IMR-90 (cell line): ENCODE results near the gene PPL. TPM values are rescaled to one million over a fixed set of nuclear protein-coding genes. Genes with fewer than 3 reads are reported as not detected.

ENCODE experiments used
- ATAC-seq: fragments of 200-7000 bp; cut with Tn5 transposase; 2 replicates; pipeline ENCODE4 v1.9.1; 2020; ENCODE audit warnings: low read depth, mild to moderate bottlenecking, moderate library complexity
- BruUV-seq: library from RNA; stranded (reverse); fragments of 400-500 nt; replicated peaks from 2 replicates; lab custom pipeline; 2021; lab: Mats Ljungman, UMichigan
- CTCF ChIA-PET: fragments of 300-600 bp; formaldehyde crosslinking; extraction: SDS; loops from one replicate; lab custom pipeline; 2021; ENCODE audit warnings: antibody characterized with exemption; lab: Yijun Ruan, JAX
- POLR2A ChIA-PET: fragments of 300-600 bp; sonication (Branson Sonifier 250); formaldehyde crosslinking; loops from one replicate; lab custom pipeline; 2022; ENCODE audit warnings: antibody characterized with exemption; ENCODE audit not compliant: unreplicated experiment; lab: Charles Lee
- DNase-seq: peaks from one replicate; pipeline ENCODE4 v3.0.0; 2013
- H2AFZ ChIP-seq: replicated peaks from 2 replicates; pipeline ENCODE3; 2013; ENCODE audit warnings: low read length, mild to moderate bottlenecking; ENCODE audit not compliant: poor library complexity
- H2AK5ac ChIP-seq: 2 replicates; pipeline ENCODE4 v1.6.1; 2013; ENCODE audit warnings: low read depth, low read length, inconsistent platforms
- H2AK9ac ChIP-seq: replicated peaks from 2 replicates; pipeline ENCODE3; 2013; ENCODE audit warnings: mild to moderate bottlenecking, low read depth, low read length, moderate library complexity; ENCODE audit not compliant: poor library complexity
- H2BK120ac ChIP-seq: 2 replicates; pipeline ENCODE4 v1.6.1; 2013; ENCODE audit warnings: low read depth, low read length, inconsistent platforms
- H2BK15ac ChIP-seq: 3 replicates; pipeline ENCODE4 v1.6.1; 2013; ENCODE audit warnings: low read depth, low read length, inconsistent platforms
- H2BK20ac ChIP-seq: 2 replicates; pipeline ENCODE4 v1.6.1; 2013; ENCODE audit warnings: low read depth, mild to moderate bottlenecking, inconsistent platforms, low read length, moderate library complexity
- H2BK5ac ChIP-seq: 2 replicates; pipeline ENCODE4 v1.6.1; 2013; ENCODE audit warnings: mild to moderate bottlenecking, low read depth, low read length, inconsistent platforms; ENCODE audit not compliant: poor library complexity, severe bottlenecking
- H3K14ac ChIP-seq: replicated peaks from 2 replicates; pipeline ENCODE4 v1.6.1; 2013; ENCODE audit warnings: low read depth, low read length, inconsistent platforms
- H3K18ac ChIP-seq: 2 replicates; pipeline ENCODE4 v1.6.1; 2013; ENCODE audit warnings: low read depth, low read length, control low read depth
- H3K23ac ChIP-seq: 2 replicates; pipeline ENCODE4 v1.6.1; 2013; ENCODE audit warnings: low read depth, low read length, inconsistent platforms
- H3K27ac ChIP-seq: 2 replicates; pipeline ENCODE4 v1.5.1; 2013; ENCODE audit warnings: mild to moderate bottlenecking, control low read depth, low read length; ENCODE audit not compliant: insufficient read depth
- H3K27me3 ChIP-seq: 2 replicates; pipeline ENCODE4 v1.6.1; 2013; ENCODE audit warnings: low read length; ENCODE audit not compliant: control insufficient read depth, insufficient read depth
- H3K36me3 ChIP-seq: 2 replicates; pipeline ENCODE4 v1.6.1; 2013; ENCODE audit warnings: low read length, mixed read lengths; ENCODE audit not compliant: control insufficient read depth, insufficient read depth
- H3K4ac ChIP-seq: 2 replicates; pipeline ENCODE4 v1.6.1; 2013; ENCODE audit warnings: low read depth, low read length, inconsistent platforms
- H3K4me1 ChIP-seq: 2 replicates; pipeline ENCODE4 v1.6.1; 2013; ENCODE audit warnings: low read length, mixed read lengths; ENCODE audit not compliant: control insufficient read depth, insufficient read depth
- H3K4me2 ChIP-seq: 2 replicates; pipeline ENCODE4 v1.6.1; 2013; ENCODE audit warnings: low read depth, mild to moderate bottlenecking, control low read depth, low read length, moderate library complexity
- H3K4me3 ChIP-seq: 2 replicates; pipeline ENCODE4 v1.5.1; 2013; ENCODE audit warnings: low read depth, mild to moderate bottlenecking, control low read depth, low read length, moderate library complexity; ENCODE audit not compliant: insufficient read depth
- H3K56ac ChIP-seq: 2 replicates; pipeline ENCODE4 v1.6.1; 2013; ENCODE audit warnings: low read length, inconsistent platforms; ENCODE audit not compliant: insufficient read depth; ENCODE audit errors: extremely low read depth
- H3K79me1 ChIP-seq, 2 experiments: 2 replicates each; pipeline ENCODE4 v1.6.1; 2013; ENCODE audit warnings: low read length in 2 of 2, inconsistent platforms in 1 of 2, low read depth in 1 of 2
- H3K9ac ChIP-seq: 2 replicates; pipeline ENCODE4 v1.6.1; 2013; ENCODE audit warnings: low read depth, low read length, control low read depth
- H3K9me1 ChIP-seq: 2 replicates; pipeline ENCODE4 v1.6.1; 2013; ENCODE audit warnings: low read length, inconsistent platforms; ENCODE audit not compliant: insufficient read depth
- H3K9me3 ChIP-seq: 2 replicates; pipeline ENCODE4 v1.6.1; 2013; ENCODE audit warnings: low read length; ENCODE audit not compliant: control insufficient read depth, insufficient read depth
- H4K20me1 ChIP-seq: 2 replicates; pipeline ENCODE4 v1.6.1; 2013; ENCODE audit warnings: low read length, inconsistent platforms; ENCODE audit not compliant: insufficient read depth
- H4K5ac ChIP-seq: 2 replicates; pipeline ENCODE4 v1.6.1; 2013; ENCODE audit warnings: mild to moderate bottlenecking, low read depth, low read length, control low read depth
- H4K8ac ChIP-seq, 2 experiments: 2 replicates each; pipeline ENCODE4 v1.6.1; 2013; ENCODE audit warnings: low read depth in 2 of 2, low read length in 2 of 2, control low read depth in 1 of 2, inconsistent platforms in 1 of 2
- H4K91ac ChIP-seq: 2 replicates; pipeline ENCODE4 v1.6.1; 2013; ENCODE audit warnings: low read depth, low read length, inconsistent platforms; ENCODE audit not compliant: insufficient read depth
- BHLHE40 ChIP-seq: fragments of 150-350 bp; IDR thresholded peaks from 2 replicates; pipeline ENCODE4 v1.6.1; 2016; ENCODE audit warnings: mild to moderate bottlenecking, low read depth, low read length
- CEBPB ChIP-seq: IDR thresholded peaks from 2 replicates; pipeline ENCODE4 v1.6.1; 2012; ENCODE audit warnings: low read depth, low read length, improper control_type of control experiment
- CHD1 ChIP-seq: IDR thresholded peaks from 2 replicates; pipeline ENCODE4 v1.6.1; 2012; ENCODE audit warnings: low read depth, low read length, improper control_type of control experiment
- CTCF ChIP-seq: conservative IDR thresholded peaks from 2 replicates; pipeline ENCODE4 v1.5.1; 2012; ENCODE audit warnings: mild to moderate bottlenecking, low read depth, low read length, improper control_type of control experiment
- ELK1 ChIP-seq: fragments of 150-350 bp; IDR thresholded peaks from 2 replicates; pipeline ENCODE4 v1.6.1; 2016; ENCODE audit warnings: low read depth, mild to moderate bottlenecking, low read length, moderate library complexity, borderline replicate concordance
- FOS ChIP-seq: fragments of 150-350 bp; IDR thresholded peaks from 2 replicates; pipeline ENCODE4 v1.6.1; 2016; ENCODE audit warnings: low read depth, low read length
- MAFK ChIP-seq: IDR thresholded peaks from 2 replicates; pipeline ENCODE4 v1.6.1; 2012; ENCODE audit warnings: low read depth, low read length, improper control_type of control experiment
- MAZ ChIP-seq: IDR thresholded peaks from 2 replicates; pipeline ENCODE4 v1.6.1; 2012; ENCODE audit warnings: low read depth, mild to moderate bottlenecking, low read length, improper control_type of control experiment, moderate library complexity, borderline replicate concordance
- MXI1 ChIP-seq: IDR thresholded peaks from 2 replicates; pipeline ENCODE4 v1.6.1; 2012; ENCODE audit warnings: low read depth, mild to moderate bottlenecking, low read length, moderate library complexity, borderline replicate concordance
- NFE2L2 ChIP-seq: fragments of 150-350 bp; IDR thresholded peaks from 2 replicates; pipeline ENCODE4 v1.6.1; 2016; ENCODE audit warnings: low read depth, mild to moderate bottlenecking, low read length
- POLR2A ChIP-seq: IDR thresholded peaks from 2 replicates; pipeline ENCODE4 v1.6.1; 2012; ENCODE audit warnings: mild to moderate bottlenecking, low read depth, low read length
- RAD21 ChIP-seq: IDR thresholded peaks from 2 replicates; pipeline ENCODE4 v1.6.1; 2012; ENCODE audit warnings: low read length, improper control_type of control experiment
- RCOR1 ChIP-seq: IDR thresholded peaks from 2 replicates; pipeline ENCODE4 v1.6.1; 2012; ENCODE audit warnings: mild to moderate bottlenecking, low read length, improper control_type of control experiment; ENCODE audit not compliant: insufficient replicate concordance
- RFX5 ChIP-seq: IDR thresholded peaks from 2 replicates; pipeline ENCODE4 v1.8.0; 2012; ENCODE audit warnings: low read depth, mild to moderate bottlenecking, low read length, moderate library complexity
- SMC3 ChIP-seq: fragments of 150-350 bp; IDR thresholded peaks from 2 replicates; pipeline ENCODE4 v1.6.1; 2016; ENCODE audit warnings: low read depth, mild to moderate bottlenecking, antibody characterized with exemption, low read length, moderate library complexity
- USF2 ChIP-seq: fragments of 150-350 bp; IDR thresholded peaks from 2 replicates; pipeline ENCODE4 v1.6.1; 2017; ENCODE audit warnings: mild to moderate bottlenecking, antibody characterized with exemption, low read length, low read depth
- WGBS, 2 experiments: methylation state at CpG; one replicate each; pipeline versions ENCODE4 v1.1.5 to v1.1.7; 2013; ENCODE audit warnings: missing lambda C conversion rate in 2 of 2; ENCODE audit not compliant: insufficient read length in 1 of 2; ENCODE audit errors: extremely low coverage in 2 of 2; 5-methylcytosine and 5-hydroxymethylcytosine counted together
- dilution Hi-C: fragments of 300-500 bp; cut with HindIII; formaldehyde crosslinking; loops from one replicate; pipeline ENCODE4 v1.14.3; 2018; ENCODE audit warnings: low sequenced_read_pairs; ENCODE audit not compliant: unreplicated experiment
- in situ Hi-C: fragments of 300-500 bp; cut with MboI; formaldehyde crosslinking; loops from 3 replicates; pipeline ENCODE4 v1.14.3; 2019; ENCODE audit warnings: low sequenced_read_pairs, inconsistent platforms, mixed read lengths
- intact Hi-C: fragments of 100-400 bp; cut with micrococcal nuclease; formaldehyde crosslinking; loops from 2 replicates; pipeline ENCODE4 v1.10.0; 2022
- polyA plus RNA-seq, 3 experiments: library from polyadenylated mRNA; depleted of rRNA; stranded (reverse); fragments of >200 nt; gene quantifications; 2 replicates each; pipeline ENCODE4 v1.2.3, GENCODE V29; 2012; ENCODE audit warnings: low replicate concordance in 1 of 3
- total RNA-seq: library from RNA; depleted of rRNA; stranded (reverse); fragments of >200 nt; gene quantifications from 2 replicates; pipeline ENCODE4 v1.2.3, GENCODE V29; 2012

PPL gene
- total and polyA plus RNA-seq, 2 of the 4 experiments (the other 2 are of a cell fraction), result 0.34 to 0.36 TPM

DNA sequence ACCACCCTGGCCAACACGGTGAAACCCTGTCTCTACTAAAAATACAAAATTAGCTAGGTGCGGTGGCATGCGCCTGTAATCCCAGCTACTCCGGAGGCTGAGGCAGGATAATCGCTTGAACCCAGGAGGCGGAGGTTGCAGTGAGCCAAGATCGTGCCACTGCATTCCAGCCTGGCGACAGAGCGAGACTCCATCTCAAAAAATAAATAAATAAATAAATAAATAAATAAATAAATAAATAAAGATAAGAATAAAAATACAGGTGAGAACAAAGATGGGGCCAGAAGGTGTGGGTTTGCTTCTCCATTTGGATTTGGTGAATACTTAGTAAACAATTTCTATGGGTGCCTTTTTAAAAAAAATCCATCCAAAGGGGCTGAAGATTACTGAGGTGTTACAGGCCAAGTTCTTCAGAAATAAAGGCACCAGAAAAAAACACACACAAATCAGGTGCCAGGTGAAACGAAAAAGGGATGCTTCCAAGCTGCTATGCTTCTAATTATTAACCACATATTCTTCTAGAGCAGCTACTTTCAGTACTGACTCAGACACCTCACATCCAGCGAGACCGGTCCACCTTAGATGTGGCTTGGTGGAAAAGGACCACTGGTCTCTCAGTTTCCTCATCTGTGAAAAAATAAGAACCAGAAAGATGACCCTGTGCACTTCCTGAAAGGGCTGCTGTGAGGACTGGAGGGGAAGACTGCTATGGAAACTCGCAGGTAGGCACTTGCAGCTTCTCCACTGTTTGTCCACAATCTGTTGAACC is 99.0 kb downstream of the PPL start:
- dilution Hi-C loops, result no loop called here

More for the DNA sequence above, 99.0 kb downstream of the PPL start:
- Histone ChIP-seq H3K27ac (no peak overlapping the region), H2AFZ (no peak overlapping the region), H2BK5ac (no peak overlapping the region), H2AK9ac (peak overlapping the region; percentile 3), H3K36me3 (peaks cover 59% of the 10 kb centered on the region), H3K4me2 (no peak overlapping the region), H3K4me3 (no peak overlapping the region), H3K23ac (no peak overlapping the region), H2BK20ac (no peak overlapping the region), H2AK5ac (no peak overlapping the region), H4K8ac (no peak overlapping the region), H3K9ac (no peak overlapping the region), H3K9me3 (no peaks in the 10 kb centered on the region), H4K91ac (no peak overlapping the region), H3K18ac (no peak overlapping the region), H3K79me1 (peaks cover 42 to 62% of the 10 kb centered on the region in 2 experiments), H3K14ac (no peak overlapping the region), H4K5ac (no peak overlapping the region), H3K4me1 (no peaks in the 10 kb centered on the region), H3K27me3 (no peaks in the 10 kb centered on the region), H3K4ac (no peak overlapping the region), H2BK120ac (no peak overlapping the region), H4K20me1 (peaks cover 25% of the 10 kb centered on the region), H3K56ac (no peak overlapping the region), H2BK15ac (no peak overlapping the region), H3K9me1 (no peaks in the 10 kb centered on the region)
- DNase-seq, result no peak
- in situ Hi-C loops, result no loop called here
- TF ChIP-seq MXI1 (no peak), USF2 (no peak), BHLHE40 (no peak), NFE2L2 (no peak), CEBPB (no peak), CHD1 (no peak), CTCF (no peak), MAZ (no peak), POLR2A (no peak), ELK1 (no peak), FOS (no peak), MAFK (no peak), RFX5 (no peak), RCOR1 (no peak), SMC3 (no peak), RAD21 (no peak)
- BruUV-seq, result no TSS peak
- ATAC-seq, result no peak
- ChIA-PET CTCF (no interaction called here), POLR2A (no interaction called here)
- intact Hi-C loops, result no loop called here
- WGBS, 2 experiments, result 91% methylated on average over 4 of the region's 13 CpGs; no CpG with 5 or more reads in 1 of the 2 experiments
